HK-2 (cell line): ENCODE measurements around the gene NDRG4.

Source experiments
- DNase-seq: peaks from one replicate; pipeline ENCODE4 v3.0.0-alpha.2; 2018; ENCODE audit not compliant: unreplicated experiment

Gene NDRG4, protein sequence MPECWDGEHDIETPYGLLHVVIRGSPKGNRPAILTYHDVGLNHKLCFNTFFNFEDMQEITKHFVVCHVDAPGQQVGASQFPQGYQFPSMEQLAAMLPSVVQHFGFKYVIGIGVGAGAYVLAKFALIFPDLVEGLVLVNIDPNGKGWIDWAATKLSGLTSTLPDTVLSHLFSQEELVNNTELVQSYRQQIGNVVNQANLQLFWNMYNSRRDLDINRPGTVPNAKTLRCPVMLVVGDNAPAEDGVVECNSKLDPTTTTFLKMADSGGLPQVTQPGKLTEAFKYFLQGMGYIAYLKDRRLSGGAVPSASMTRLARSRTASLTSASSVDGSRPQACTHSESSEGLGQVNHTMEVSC

DNA sequence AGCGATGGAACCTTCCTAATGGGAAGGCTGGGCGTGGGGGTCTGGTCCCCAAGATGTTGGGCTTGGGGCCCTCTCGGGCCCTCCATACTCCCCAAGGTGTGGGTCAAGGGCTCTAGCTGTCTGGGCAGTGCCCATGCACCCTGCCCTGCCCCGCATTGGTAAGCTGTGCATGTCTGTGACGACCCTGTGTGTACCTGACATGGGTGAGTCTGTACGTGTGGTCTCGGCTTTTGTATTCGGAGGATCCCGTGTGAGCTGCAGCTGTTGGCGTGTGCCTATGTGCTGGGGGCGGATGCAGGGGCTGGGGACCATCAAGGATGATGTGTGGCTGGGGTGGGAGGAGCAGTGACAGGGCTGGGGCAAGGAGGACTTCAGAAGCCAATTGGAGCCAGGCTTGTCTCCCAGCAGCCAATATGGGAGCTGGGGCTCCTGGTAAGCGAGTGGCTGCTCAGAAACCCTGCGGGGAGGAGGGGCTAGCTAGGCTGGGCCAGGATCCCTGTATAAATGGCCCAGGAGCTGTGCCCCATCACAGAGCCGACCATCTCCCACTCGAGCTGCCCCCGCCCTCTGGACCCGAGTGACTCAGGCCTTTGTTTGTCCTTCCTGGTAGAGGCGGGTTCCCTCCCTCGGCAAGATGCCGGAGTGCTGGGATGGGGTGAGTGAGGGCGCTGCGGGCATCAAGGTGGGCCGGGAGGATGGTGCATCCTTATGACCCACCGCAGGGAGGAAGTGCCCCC lies at the start of gene NDRG4:
TSS of gene NDRG4 (plus strand) at position 529 of the 737 bp plus-strand sequence. CDS start at position 635, 106 bp downstream.
- DNase-seq: peak; percentile 89

DNA sequence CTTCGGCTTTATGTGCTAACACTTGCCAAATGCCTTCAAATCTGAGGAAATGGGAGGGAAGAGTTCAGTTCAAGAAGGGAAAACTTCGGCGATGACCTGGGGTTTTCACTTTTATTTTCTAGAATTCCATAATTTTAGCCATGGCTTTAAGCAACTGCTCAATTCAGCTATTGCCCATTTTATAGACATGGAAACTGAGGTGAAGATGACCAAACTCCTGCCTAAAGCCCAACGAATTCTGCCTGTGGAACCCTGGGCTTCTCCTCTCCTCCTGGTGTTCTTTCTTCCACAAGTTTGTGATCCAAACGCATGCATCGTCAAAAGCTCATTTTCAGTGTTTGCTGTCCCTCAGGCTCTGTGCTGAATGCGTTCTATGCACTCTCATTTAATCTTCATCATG lies 49.4 kb upstream of the NDRG4 start:
- DNase-seq: no peak

DNA sequence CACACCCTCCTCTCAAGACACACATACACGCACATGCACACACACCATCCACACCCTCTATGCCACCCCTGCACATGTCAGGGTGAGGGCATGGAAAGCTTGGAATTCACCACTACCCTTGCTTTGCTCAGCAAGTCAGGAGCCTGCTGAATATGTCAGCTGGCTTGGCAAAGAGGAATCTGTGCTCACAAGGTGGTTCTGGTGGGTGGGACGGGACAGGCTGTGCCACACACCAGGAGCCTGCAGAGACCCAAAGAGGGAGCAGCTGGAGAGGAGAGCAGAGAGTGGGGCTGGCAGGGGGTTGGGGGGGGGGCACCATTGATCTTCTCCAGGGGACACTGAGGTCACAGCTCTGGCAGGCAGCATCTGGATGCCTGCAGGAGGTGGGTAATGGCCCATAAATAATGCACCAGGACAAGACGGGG lies 48.7 kb upstream of the NDRG4 start:
- DNase-seq: no peak

DNA sequence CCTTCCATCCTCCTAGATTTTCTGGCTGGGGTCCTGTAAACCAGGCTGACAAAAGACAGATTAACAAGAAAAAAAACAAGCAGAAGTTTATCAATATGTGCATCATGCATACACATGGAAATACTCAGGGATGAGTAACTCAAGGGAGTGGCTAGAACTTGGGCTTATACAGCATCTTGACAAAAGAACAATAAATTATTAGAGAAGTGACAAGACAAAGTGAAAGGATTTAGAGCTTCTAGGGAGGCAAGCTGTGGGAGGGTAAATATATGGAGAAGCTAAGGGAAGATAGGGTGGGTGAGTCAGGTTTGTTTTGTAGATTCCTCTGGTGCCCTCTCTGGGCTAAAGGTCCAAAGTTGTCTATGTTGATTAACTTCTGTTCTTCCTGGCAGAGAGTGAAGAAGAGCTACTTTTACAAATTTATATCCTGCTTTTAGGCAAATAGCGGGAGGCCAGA lies 48.0 kb upstream of the NDRG4 start:
- DNase-seq: no peak

DNA sequence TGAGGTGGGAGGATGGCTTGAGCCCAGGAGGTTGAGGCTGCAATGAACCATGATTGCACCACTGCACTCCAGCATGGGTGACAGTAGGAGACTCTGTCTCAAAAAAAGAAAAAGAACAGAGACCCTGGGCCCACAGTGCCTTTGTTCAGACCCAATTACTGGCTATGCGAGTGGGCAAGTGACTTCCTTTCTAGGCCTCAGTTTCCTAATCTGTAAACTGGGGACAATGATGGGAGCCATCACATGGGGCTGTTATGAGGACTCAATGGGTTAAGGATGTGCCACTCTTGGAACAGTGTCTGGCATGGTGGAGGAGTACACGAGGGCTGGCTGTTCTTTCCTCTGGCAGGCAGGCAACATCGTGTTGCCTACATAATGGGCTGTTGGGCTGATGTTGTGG lies 47.3 kb upstream of the NDRG4 start:
- no peak for DNase-seq

DNA sequence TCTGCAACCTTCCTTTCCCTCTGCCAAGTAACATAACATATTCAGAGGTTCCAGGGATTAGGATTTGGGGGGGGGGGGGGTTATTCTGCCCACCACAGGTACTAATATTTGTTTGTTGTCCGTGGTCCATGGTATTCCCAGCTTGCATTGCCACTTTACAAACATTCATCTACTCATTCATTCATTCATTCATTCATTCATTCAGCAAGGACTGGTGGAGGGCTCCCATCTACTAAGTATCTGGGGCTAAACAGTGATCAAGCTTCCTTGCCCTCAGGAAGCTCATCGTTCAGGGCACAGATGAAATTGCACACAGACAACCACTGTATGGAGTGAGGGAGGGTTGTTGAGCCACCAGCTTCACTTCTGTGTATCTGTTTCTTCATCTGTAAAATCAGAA lies 45.8 kb upstream of the NDRG4 start:
- DNase-seq: no peak

DNA sequence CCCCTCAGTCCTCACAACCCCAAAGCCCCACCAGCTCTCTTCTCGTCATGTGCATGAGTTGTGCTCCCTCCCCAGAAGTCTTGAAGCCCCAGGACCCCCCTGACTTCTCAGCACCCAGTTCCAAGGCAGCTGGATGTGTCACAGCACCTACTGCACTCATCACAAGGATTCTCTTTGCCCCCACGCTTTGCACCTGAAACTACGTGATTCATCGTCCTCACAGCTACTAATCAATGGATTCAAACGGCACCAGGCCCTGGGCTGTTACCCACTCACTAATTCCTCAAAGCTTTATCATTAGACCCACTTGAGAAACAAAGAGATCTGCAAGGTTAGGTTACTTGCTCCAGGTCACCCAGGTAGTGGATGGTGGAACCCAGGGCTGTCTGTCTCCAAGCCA lies 45.1 kb upstream of the NDRG4 start:
- no peak for DNase-seq

DNA sequence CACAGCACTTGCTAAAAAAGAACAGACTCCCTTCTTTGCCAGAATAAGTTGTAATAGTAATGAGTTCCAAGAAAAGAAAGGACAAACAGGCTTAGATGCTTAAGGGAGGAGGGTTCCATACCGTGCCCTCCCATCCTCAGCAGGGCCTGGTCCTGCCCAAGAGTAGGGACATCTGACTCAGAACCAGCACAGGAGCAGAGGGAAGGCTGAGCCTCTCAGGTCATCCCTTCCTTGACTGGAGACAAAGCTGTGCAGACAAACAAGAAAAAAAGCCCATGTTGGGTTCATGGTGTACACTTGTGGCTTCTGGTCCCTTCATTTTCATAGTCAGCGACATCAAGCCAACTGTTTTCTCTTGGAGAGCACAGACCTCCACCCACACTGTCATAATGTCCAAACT lies 44.2 kb upstream of the NDRG4 start:
- no peak for DNase-seq

DNA sequence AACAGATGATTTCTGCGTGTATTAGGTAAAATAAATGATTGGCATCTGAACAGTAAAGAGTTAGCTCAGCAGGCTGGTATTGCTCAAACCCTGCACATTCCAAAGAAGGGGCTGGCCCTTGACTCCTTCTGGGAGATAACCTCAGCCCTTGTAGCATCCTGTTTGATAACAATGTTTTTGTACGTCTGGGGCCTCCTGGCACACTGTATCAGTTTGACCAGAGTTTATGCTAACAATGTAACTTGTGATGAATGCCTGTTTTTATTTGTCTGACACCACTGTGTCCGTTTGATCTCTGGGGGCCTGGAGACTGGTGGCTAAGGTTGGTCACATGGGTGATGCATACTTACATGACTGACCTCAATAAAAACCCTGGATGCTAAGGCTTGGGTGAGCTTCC lies 43.8 kb upstream of the NDRG4 start:
- no peak for DNase-seq

DNA sequence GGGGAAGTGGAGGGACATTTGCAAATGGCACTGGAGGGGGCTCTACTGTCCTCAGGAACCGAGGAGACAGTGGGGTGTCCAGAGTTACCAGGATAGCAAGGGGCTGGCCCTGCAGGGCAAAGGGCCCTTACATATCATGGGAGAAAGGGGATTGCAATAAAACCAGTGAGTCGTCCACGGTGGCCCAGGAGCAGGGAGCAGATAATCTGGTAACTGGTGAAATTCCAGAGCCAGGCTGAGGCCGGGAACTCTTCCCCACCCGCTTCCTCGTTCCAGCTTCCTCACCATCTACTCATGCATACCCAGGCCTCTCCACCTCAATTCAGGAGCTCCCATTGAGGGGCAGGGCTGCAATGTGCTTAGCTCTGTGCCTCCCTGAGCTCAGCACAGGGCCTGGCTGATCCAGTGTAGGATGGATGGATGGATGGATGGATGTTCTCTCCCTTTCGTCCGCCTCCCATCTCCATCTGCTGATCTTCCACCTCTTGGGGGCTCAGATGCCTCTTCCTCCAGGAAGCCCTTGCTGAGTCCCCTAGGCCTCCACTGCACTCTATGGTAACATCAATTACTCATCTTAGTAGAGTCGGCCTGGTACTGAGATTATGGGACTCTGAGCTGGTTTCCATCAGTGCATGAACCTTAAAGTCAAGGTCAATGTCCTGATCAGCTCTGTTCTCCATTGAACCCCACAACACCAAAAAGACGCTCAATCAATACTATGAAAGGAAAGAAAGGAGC lies 41.2 kb upstream of the NDRG4 start:
- DNase-seq: no peak

DNA sequence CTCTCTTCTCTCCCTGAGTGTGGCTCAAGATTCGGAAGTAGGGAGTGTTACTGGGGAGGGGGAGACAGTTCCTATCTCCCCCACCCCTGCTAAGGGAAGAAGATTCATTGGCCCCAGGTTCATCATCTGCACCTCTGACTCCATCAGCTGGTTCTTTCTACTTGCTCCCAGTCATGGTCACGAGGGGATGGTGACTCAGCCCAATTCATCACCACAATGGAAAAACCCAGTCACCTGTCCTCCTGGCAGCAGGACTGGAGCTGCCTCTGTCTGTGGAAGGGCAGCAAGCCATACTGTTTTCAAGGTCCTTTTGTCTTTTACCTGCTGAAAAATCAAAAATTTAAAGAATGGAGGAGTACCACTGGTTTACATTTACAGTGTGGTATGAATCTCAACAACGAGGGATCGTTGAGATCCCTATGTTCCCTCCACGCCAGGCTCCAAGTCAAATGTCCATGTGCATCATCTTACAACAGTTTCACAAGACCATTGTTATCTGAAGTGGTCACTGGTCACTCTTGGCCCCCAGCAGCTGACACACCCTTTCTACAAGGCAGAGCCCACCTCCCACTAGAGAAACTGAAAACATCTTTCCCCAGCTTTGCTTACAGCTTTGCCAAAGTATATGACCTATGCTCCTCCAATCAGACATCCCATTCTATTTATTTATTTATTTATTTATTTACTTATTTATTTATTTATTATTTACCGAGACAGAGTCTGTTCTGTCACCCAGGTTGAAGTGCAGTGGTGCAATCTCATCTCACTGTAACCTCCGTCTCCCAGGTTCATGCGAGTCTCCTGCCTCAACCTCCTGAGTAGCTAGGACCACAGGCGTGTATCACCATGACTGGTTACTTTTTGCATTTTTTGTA lies 40.4 kb upstream of the NDRG4 start:
- peak; percentile 77 for DNase-seq

DNA sequence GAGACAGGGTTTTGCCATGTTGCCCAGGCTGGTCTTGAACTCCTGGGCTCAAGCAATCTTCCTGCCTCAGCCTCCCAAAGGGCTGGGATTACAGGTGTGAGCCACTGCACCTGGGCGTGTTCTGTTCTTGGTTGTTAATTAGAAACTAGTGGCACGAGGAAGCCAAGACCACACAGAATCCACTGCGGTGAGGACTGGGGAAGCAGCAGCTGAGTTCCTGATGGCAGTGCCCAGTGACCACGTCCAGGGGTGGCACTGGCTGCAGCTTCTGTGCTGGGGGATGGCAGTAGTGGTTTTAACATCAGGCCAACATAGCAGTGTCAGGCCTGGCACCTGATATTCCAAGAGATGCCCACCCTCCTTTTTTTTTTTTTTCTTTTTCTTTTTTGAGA lies 39.7 kb upstream of the NDRG4 start:
- DNase-seq: no peak

DNA sequence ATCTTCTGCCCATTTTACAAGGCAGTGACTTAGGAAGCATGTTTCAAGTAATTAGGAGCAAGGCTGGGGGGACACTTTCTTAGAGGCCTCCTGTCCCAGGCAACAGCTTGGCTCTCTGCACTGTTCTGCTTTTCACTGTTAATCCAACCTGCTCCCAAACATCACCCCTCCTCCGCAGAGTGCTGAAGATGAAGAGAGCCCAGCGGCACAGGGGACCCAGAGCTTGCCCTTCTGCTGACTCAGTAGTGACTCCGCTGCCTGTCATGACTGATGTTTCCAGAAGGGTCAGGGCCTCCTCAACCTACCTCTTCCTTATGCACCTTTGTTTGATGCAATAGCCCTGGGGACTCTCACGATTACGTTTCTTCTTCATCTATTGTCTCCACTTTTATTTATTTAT lies 38.9 kb upstream of the NDRG4 start:
- DNase-seq: no peak

DNA sequence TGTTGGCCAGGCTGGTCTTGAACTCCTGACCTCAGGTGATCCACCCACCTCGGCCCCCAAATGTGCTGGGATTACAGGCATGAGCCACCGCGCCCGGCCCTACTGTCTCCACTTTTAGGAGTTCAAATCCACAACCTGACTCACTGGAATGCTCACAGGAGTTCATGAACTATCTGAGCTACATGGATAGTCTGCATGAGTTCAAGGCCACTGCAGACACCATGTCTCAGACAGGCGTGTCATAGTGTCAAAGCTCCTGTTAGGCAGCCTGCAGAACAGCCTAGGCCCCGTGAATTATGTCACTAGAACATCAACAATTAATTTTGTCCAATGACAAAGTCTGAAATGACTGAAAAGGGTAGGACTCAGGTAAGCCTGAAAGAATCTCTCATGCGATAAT lies 38.3 kb upstream of the NDRG4 start:
- DNase-seq: no peak

DNA sequence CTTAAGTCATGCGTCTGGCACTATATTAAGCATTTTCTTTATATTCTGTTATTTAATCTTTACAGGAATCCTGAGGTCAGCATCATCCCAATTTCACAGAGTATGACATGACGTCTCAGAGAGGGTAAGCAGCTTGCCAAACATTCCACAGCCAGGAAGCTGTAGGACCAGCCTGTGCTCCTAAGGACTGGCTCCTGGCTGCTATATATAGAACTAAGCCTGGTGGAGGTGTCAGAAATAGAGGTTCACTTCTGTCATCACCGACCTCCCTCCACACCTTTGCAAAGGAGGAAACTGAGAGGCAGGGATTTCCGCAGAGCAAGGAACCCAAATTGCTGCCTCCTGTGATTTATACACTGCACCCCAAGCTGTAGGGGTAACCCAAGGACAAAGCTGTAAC lies 37.9 kb upstream of the NDRG4 start:
- DNase-seq: no peak

DNA sequence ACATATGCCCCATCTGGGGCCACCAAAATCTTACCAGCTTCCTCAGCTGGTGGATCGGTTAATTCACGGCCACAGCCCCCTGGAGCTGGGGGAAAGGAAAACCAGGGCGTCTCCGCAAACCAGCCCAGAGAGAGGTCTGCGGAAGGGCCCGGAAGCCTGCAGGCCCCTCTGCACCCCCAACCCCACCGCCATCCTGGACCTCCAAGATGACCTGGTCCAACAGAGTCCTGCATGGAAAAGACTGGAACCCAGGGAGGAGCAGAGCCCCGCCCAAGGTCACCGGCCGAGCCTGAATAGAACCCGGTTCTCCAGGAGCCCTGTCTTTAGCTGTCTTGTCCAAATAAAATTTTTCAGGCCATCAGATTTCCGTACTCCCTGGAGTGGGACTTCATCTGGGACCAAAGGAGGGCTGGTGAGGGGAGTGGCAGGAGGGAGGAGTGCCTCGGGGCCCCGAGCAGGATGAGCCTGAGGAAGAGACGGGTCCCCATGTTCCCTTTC lies 37.4 kb upstream of the NDRG4 start:
- DNase-seq: no peak

DNA sequence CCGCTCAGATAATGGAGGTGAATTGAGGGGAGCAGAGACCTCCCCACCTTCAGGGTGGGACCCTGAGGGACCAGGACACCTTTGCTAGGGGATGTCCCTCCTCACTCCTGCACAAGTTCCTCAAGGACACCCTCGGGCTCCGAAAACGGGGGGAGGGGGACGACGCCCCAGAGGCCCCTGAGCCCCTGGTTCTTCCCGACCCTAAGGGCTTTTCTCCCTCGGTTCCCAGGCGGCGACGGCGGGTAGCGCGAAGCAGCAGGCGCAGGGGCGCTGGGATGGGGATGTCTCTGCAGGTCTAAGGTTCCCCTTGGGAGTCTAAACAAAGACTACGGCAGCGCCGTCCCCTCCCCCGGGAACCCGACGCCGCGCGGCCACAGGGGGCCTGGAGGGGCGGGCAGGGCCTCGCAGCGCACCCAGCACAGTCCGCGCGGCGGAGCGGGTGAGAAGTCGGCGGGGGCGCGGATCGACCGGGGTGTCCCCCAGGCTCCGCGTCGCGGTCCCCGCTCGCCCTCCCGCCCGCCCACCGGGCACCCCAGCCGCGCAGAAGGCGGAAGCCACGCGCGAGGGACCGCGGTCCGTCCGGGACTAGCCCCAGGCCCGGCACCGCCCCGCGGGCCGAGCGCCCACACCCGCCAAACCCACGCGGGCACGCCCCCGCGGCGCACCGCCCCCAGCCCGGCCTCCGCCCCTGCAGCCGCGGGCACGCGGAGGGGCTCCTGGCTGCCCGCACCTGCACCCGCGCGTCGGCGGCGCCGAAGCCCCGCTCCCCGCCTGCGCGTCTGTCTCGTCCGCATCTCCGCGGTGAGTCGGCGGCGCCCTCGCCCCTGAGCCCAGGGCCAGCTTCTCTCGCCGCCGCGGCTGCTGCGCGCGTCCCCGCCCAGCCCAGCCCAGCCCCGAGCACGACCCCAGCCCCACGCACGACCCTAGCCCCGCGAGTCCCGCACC lies 36.7 kb upstream of the NDRG4 start:
- no peak for DNase-seq

DNA sequence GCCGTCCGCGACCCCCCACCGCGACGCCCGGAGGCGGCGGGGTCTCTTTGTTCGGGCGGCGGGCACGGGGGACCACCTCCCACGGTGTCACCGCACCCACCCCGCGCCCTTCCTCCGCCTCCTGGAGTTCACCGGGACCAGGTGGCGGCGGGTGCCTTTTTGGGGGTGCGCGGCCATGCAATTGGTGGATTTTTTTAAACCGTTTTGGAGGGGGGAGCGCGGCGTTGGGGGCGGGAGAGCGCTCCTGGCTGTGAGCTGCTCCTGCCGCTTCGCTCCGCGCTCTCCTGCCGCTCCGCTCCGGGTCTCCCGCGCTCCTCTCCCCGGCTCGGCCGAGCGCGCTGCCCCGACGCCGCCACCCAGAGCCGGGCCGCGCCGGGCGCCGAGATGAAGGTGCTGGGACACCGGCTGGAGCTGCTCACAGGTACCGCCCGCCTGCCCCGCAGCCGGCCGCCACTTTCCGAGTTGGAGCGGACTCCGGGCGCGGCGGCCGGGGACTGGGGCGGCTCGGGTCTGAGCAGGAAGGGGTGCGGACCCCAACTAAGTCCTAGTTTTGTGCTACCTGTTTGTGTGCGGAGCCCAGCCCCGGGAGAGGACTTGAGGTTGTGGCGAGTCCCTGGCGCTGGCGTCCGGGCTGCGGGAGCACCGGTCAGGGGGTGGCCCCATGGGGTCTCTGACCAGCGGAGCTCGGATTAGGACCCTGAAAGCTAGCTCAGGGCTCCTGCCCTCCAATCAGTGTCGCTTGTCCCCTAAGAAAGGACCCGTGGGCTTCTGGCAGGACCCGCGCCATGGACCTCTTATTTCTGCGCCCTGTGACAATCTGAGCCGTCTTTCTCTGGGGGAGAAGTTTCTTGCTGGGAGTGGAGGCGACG lies 35.7 kb upstream of the NDRG4 start:
- DNase-seq: peak; percentile 34
